PC-9 (cell line): ENCODE results near the gene IGSF21.

Source experiments
- CTCF ChIP-seq: fragments of 200-600 bp; sonication (generic); conservative IDR thresholded peaks from 2 replicates; pipeline ENCODE4 v1.6.1; 2017; ENCODE audit warnings: mixed run types, antibody characterized with exemption, mild to moderate bottlenecking, moderate library complexity
- EZH2 ChIP-seq: fragments of 200-600 bp; sonication (generic); IDR thresholded peaks from 2 replicates; pipeline ENCODE4 v1.8.0; 2017; ENCODE audit warnings: antibody characterized with exemption, low read depth

GRCh38 chr1:18110598-18110939, 3.0 kb downstream of the IGSF21 start:
- TF ChIP-seq CTCF, result no peak
- no peak for TF ChIP-seq EZH2
